H1 (cell line): ENCODE data around the gene EDEM1. TPM values are rescaled to one million over a fixed set of nuclear protein-coding genes. Genes with fewer than 3 reads are reported as not detected.

ENCODE experiments used
- CTCF ChIA-PET: fragments of 300-600 bp; sonication (Branson Sonifier 250); formaldehyde crosslinking; loops from one replicate; lab custom pipeline; 2021; ENCODE audit not compliant: partially characterized antibody; lab: Charles Lee
- POLR2A ChIA-PET: fragments of 300-600 bp; sonication (Branson Sonifier 250); formaldehyde crosslinking; loops from one replicate; lab custom pipeline; 2021; ENCODE audit warnings: inconsistent platforms; ENCODE audit not compliant: partially characterized antibody; lab: Charles Lee
- DNase-seq, 2 experiments: peaks; one replicate each; pipeline versions ENCODE4 v3.0.0 to v3.0.0-alpha.2; 2010 to 2022; ENCODE audit warnings: low spot score in 2 of 2, low read depth in 1 of 2, mixed read lengths in 1 of 2
- FAIRE-seq: peaks from 2 replicates; lab custom pipeline; 2011; peaks lifted over from hg19 to GRCh38; lab: Jason Lieb, UNC
- H2AFZ ChIP-seq: 2 replicates; pipeline ENCODE4 v1.8.1; 2012; ENCODE audit warnings: low read length, inconsistent platforms
- H2AK5ac ChIP-seq: 2 replicates; pipeline ENCODE4 v1.6.1; 2013; ENCODE audit warnings: low read depth, low read length
- H2BK120ac ChIP-seq: replicated peaks from 2 replicates; pipeline ENCODE3; 2013; ENCODE audit warnings: low read depth, low read length, inconsistent platforms
- H2BK12ac ChIP-seq: 2 replicates; pipeline ENCODE4 v1.6.1; 2013; ENCODE audit warnings: low read depth, low read length
- H2BK15ac ChIP-seq: 2 replicates; pipeline ENCODE4 v1.6.1; 2013; ENCODE audit warnings: low read length
- H2BK20ac ChIP-seq: 2 replicates; pipeline ENCODE4 v1.6.1; 2013; ENCODE audit warnings: low read length
- H2BK5ac ChIP-seq: 2 replicates; pipeline ENCODE4 v1.6.1; 2013; ENCODE audit warnings: low read depth, low read length
- H3K14ac ChIP-seq: 2 replicates; pipeline ENCODE4 v1.6.1; 2013; ENCODE audit warnings: inconsistent platforms; ENCODE audit not compliant: insufficient read length
- H3K18ac ChIP-seq: 2 replicates; pipeline ENCODE4 v1.6.1; 2013; ENCODE audit warnings: low read length; ENCODE audit errors: extremely low read depth
- H3K23ac ChIP-seq: 2 replicates; pipeline ENCODE4 v1.6.1; 2013; ENCODE audit warnings: inconsistent platforms; ENCODE audit not compliant: insufficient read length
- H3K23me2 ChIP-seq: 2 replicates; pipeline ENCODE4 v1.6.1; 2013; ENCODE audit warnings: low read depth, low read length
- H3K27ac ChIP-seq: 2 replicates; pipeline ENCODE4 v1.6.1; 2011; ENCODE audit warnings: low read depth, low read length, inconsistent platforms
- H3K27me3 ChIP-seq, 4 experiments: replicated peaks in 1 of 4; 1 replicate in 1 of 4; 2 replicates in 3 of 4; pipeline versions ENCODE4 v1.6.1 to v1.8.1; 2011 to 2013; ENCODE audit warnings: low read length in 3 of 4, mild to moderate bottlenecking in 3 of 4, inconsistent platforms in 2 of 4, mixed read lengths in 2 of 4, moderate library complexity in 1 of 4; ENCODE audit not compliant: control insufficient read depth in 3 of 4, insufficient read depth in 3 of 4; ENCODE audit errors: extremely low read depth in 1 of 4
- H3K36me3 ChIP-seq, 4 experiments: 2 replicates each; pipeline versions ENCODE4 v1.6.1 to v1.8.1; 2011 to 2013; ENCODE audit warnings: mild to moderate bottlenecking in 4 of 4, low read length in 3 of 4, moderate library complexity in 2 of 4, control low read depth in 1 of 4, inconsistent platforms in 1 of 4; ENCODE audit not compliant: insufficient read depth in 4 of 4, control insufficient read depth in 2 of 4
- H3K4ac ChIP-seq: replicated peaks from 2 replicates; pipeline ENCODE3; 2013; ENCODE audit warnings: low read length, low read depth, mixed read lengths, inconsistent platforms; ENCODE audit not compliant: insufficient read length
- H3K4me1 ChIP-seq, 4 experiments: replicated peaks in 1 of 4; 1 replicate in 1 of 4; 2 replicates in 3 of 4; pipeline versions ENCODE4 v1.6.1 to v1.8.1; 2011 to 2013; ENCODE audit warnings: low read length in 3 of 4, inconsistent platforms in 2 of 4, mixed read lengths in 1 of 4; ENCODE audit not compliant: insufficient read depth in 4 of 4, control insufficient read depth in 3 of 4
- H3K4me2 ChIP-seq, 2 experiments: 2 replicates each; pipeline versions ENCODE4 v1.6.1 to v1.8.1; 2011 to 2013; ENCODE audit warnings: low read depth in 2 of 2, low read length in 2 of 2, control low read depth in 1 of 2, inconsistent platforms in 1 of 2, mild to moderate bottlenecking in 1 of 2; ENCODE audit not compliant: insufficient read depth in 1 of 2
- H3K4me3 ChIP-seq, 4 experiments: fragments of 200-600, 300-600 bp in 1 of 4; sonication (generic), shearing (Covaris generic), sonication (Bioruptor Twin) in 1 of 4; 2 replicates each; pipeline versions ENCODE4 v1.5.1 to v1.8.1; 2011 to 2016; ENCODE audit warnings: low read length in 4 of 4, low read depth in 3 of 4, control low read depth in 2 of 4, inconsistent platforms in 2 of 4, mild to moderate bottlenecking in 2 of 4, mixed read lengths in 1 of 4, moderate library complexity in 1 of 4; ENCODE audit not compliant: insufficient read depth in 2 of 4; ENCODE audit errors: extremely low read depth in 1 of 4
- H3K56ac ChIP-seq: replicated peaks from 2 replicates; pipeline ENCODE3; 2013; ENCODE audit warnings: low read depth, mild to moderate bottlenecking, mixed read lengths, low read length, inconsistent platforms; ENCODE audit not compliant: insufficient read length
- H3K79me1 ChIP-seq: 2 replicates; pipeline ENCODE4 v1.6.1; 2013; ENCODE audit warnings: low read depth, low read length, control low read depth
- H3K79me2 ChIP-seq, 2 experiments: 2 replicates each; pipeline versions ENCODE4 v1.6.1 to v1.8.1; 2012 to 2013; ENCODE audit warnings: low read length in 2 of 2, mild to moderate bottlenecking in 2 of 2, inconsistent platforms in 1 of 2; ENCODE audit not compliant: insufficient read depth in 2 of 2, control insufficient read depth in 1 of 2
- H3K9ac ChIP-seq, 4 experiments: replicated peaks in 1 of 4; 1 replicate in 1 of 4; 2 replicates in 3 of 4; pipeline versions ENCODE4 v1.6.1 to v1.8.1; 2011 to 2013; ENCODE audit warnings: low read depth in 3 of 4, low read length in 3 of 4, control low read depth in 2 of 4, mild to moderate bottlenecking in 2 of 4, moderate library complexity in 2 of 4, inconsistent platforms in 1 of 4; ENCODE audit errors: extremely low read depth in 1 of 4
- H3K9me3 ChIP-seq, 2 experiments: 2 replicates each; pipeline versions ENCODE4 v1.6.1 to v1.8.1; 2012 to 2013; ENCODE audit warnings: mild to moderate bottlenecking in 2 of 2, moderate library complexity in 2 of 2, control low read depth in 1 of 2, inconsistent platforms in 1 of 2, low read depth in 1 of 2, low read length in 1 of 2, mixed read lengths in 1 of 2; ENCODE audit not compliant: insufficient read depth in 2 of 2
- H4K20me1 ChIP-seq, 2 experiments: replicated peaks in 1 of 2; 2 replicates each; pipeline versions ENCODE3 to v1.8.1; 2011 to 2013; ENCODE audit warnings: inconsistent platforms in 2 of 2, low read length in 2 of 2, mild to moderate bottlenecking in 1 of 2; ENCODE audit not compliant: insufficient read depth in 2 of 2, control insufficient read depth in 1 of 2
- H4K5ac ChIP-seq: 2 replicates; pipeline ENCODE4 v1.6.1; 2013; ENCODE audit warnings: low read length, low read depth, mixed read lengths, inconsistent platforms; ENCODE audit not compliant: insufficient read length
- H4K8ac ChIP-seq: 2 replicates; pipeline ENCODE4 v1.8.0; 2013; ENCODE audit warnings: mild to moderate bottlenecking, moderate library complexity, low read length, inconsistent platforms; ENCODE audit not compliant: insufficient read depth; ENCODE audit errors: extremely low read depth
- H4K91ac ChIP-seq: replicated peaks from 2 replicates; pipeline ENCODE3; 2013; ENCODE audit warnings: low read length, mixed read lengths, inconsistent platforms; ENCODE audit not compliant: insufficient read length
- CBX8 ChIP-seq: fragments of 300-800, 300-1000 bp; sonication (generic); IDR thresholded peaks from 2 replicates; pipeline ENCODE4 v1.7.1; 2016; ENCODE audit warnings: low read depth, low read length, borderline replicate concordance
- CHD2 ChIP-seq: IDR thresholded peaks from 2 replicates; pipeline ENCODE4 v1.6.1; 2012; ENCODE audit warnings: low read length, improper control_type of control experiment
- FOSL1 ChIP-seq: IDR thresholded peaks from 2 replicates; pipeline ENCODE4 v1.6.1; 2011; ENCODE audit warnings: mild to moderate bottlenecking, low read depth, low read length, moderate library complexity; ENCODE audit not compliant: insufficient read depth
- POU5F1 ChIP-seq: IDR thresholded peaks from 2 replicates; pipeline ENCODE4 v1.6.1; 2011; ENCODE audit warnings: low read depth, mild to moderate bottlenecking, low read length, moderate library complexity
- SAP30 ChIP-seq: fragments of 300-600 bp; sonication (generic); IDR thresholded peaks from 2 replicates; pipeline ENCODE4 v1.7.1; 2012; ENCODE audit warnings: low read length, moderate library complexity, mild to moderate bottlenecking, inconsistent platforms; ENCODE audit not compliant: insufficient read depth, insufficient replicate concordance
- SIN3A ChIP-seq, 2 experiments: IDR thresholded peaks in 1 of 2; conservative IDR thresholded peaks in 1 of 2; 2 replicates each; pipeline ENCODE4 v1.6.1; 2011 to 2012; ENCODE audit warnings: low read length in 2 of 2, improper control_type of control experiment in 1 of 2, low read depth in 1 of 2, mild to moderate bottlenecking in 1 of 2
- USF2 ChIP-seq: IDR thresholded peaks from 2 replicates; pipeline ENCODE4 v1.6.1; 2011; ENCODE audit warnings: low read length, improper control_type of control experiment
- WGBS, 2 experiments: shearing (Covaris generic) in 1 of 2; methylation state at CpG; one replicate each; pipeline versions ENCODE4 v1.1.6 to v1.1.7; 2013 to 2015; ENCODE audit warnings: low lambda C conversion rate in 2 of 2, mixed read lengths in 2 of 2, inconsistent platforms in 1 of 2, low coverage in 1 of 2, missing lambda C conversion rate in 1 of 2; ENCODE audit not compliant: insufficient replicate concordance in 2 of 2, insufficient coverage in 1 of 2, insufficient read length in 1 of 2; ENCODE audit errors: extremely low coverage in 1 of 2, missing lambda C conversion rate in 1 of 2; 5-methylcytosine and 5-hydroxymethylcytosine counted together
- polyA plus RNA-seq, 7 experiments: library from polyadenylated mRNA; depleted of rRNA in 3 of 7; stranded (reverse) in 5 of 7; unstranded in 2 of 7; fragments of >200 nt in 5 of 7; fragments of 200-250 nt in 2 of 7; gene quantifications; 1 replicate in 5 of 7; 2 replicates in 1 of 7; 4 replicates in 1 of 7; pipeline versions ENCODE4 v1.2.1 to v1.2.3, GENCODE V29; 2011 to 2013; ENCODE audit warnings: missing spikeins in 2 of 7, mixed read lengths in 2 of 7
- total RNA-seq: library from RNA; stranded (reverse); fragmentation: NEBNext Ultra II Directional; extraction: Animal tissue kit (Norgen Biotek cat#: 25700); gene quantifications from 2 replicates; pipeline ENCODE4 v1.2.1, GENCODE V29; 2021

The EDEM1 gene
- total and polyA plus RNA-seq, 2 of the 8 experiments (the other 6 are each of a cell fraction or from before 2014, with no cell fraction given) = 4.8 to 16.4 TPM

- no peak overlapping the region for H2BK5ac ChIP-seq
- H3K4me1 ChIP-seq = peaks cover 8 to 16% (median 12%) of the 10 kb centered on the region in 4 experiments; a peak in 6 of 7 replicates
- FAIRE-seq (no peak), DNase-seq (no peak)
- no peak overlapping the region for H3K18ac ChIP-seq
- H2AFZ ChIP-seq = no peak overlapping the region
- H2BK12ac ChIP-seq = no peak overlapping the region
- no peak overlapping the region for H4K8ac ChIP-seq
- no peak overlapping the region for H4K91ac ChIP-seq
- no peak overlapping the region for H3K4me2 ChIP-seq
- H3K27me3 ChIP-seq = no peaks in the 10 kb centered on the region
- H3K9me3 ChIP-seq = no peaks in the 10 kb centered on the region
- no peak overlapping the region for H4K5ac ChIP-seq
- H3K4me3 ChIP-seq = no peak overlapping the region
- no peak overlapping the region for H2BK120ac ChIP-seq
- TF ChIP-seq SAP30 (no peak), SIN3A (conservative IDR thresholded peaks at IDR 0.05 in 1 of 2, IDR thresholded peaks at IDR 0.05 in 1 of 2; ENCODE audit: low read depth in 1 of 2, low read length in 2 of 2) (no peak), FOSL1 (no peak), USF2 (no peak), CHD2 (no peak), CBX8 (no peak), POU5F1 (no peak)
- H3K27ac ChIP-seq = no peak overlapping the region
- H3K23ac ChIP-seq = no peak overlapping the region
- CTCF ChIA-PET = interaction anchor here (1.4 kb wide), 1 partner anchor 17 kb away, joined by 4 read pairs; no protein-coding TSS in a partner anchor
- H2BK20ac ChIP-seq = no peak overlapping the region
- POLR2A ChIA-PET = no interaction called here
- H2BK15ac ChIP-seq = no peak overlapping the region
- peaks cover 0 to 1% of the 10 kb centered on the region in 2 experiments for H4K20me1 ChIP-seq
- H3K9ac ChIP-seq = no peak overlapping the region
- no peaks in the 10 kb centered on the region for H3K23me2 ChIP-seq
- WGBS, 2 experiments = 91% methylated on average over 5 of the region's 5 CpGs; no CpG with 5 or more reads in 1 of the 2 experiments
- H3K14ac ChIP-seq = no peak overlapping the region
- H2AK5ac ChIP-seq = no peak overlapping the region
- H3K4ac ChIP-seq = no peak overlapping the region
- H3K79me1 ChIP-seq = no peaks in the 10 kb centered on the region
- no peak overlapping the region for H3K56ac ChIP-seq
- peaks cover 16 to 63% (median 45%) of the 10 kb centered on the region in 4 experiments; a peak in 7 of 8 replicates for H3K36me3 ChIP-seq
- H3K79me2 ChIP-seq = no peaks in the 10 kb centered on the region
These were observed 23.4 kb downstream of the EDEM1 start for GRCh38 chr3:5210926-5211325.
